Measurements from ENCODE around the gene TSPAN4. TPM values are rescaled to one million over a fixed set of nuclear protein-coding genes. Genes with fewer than 3 reads are reported as not detected.

Gene TSPAN4
- total and polyA plus RNA-seq, 2 of the 13 experiments (the other 11 are each of a cell fraction or from before 2014, with no cell fraction given), result 31.7 to 68.3 TPM

DNA sequence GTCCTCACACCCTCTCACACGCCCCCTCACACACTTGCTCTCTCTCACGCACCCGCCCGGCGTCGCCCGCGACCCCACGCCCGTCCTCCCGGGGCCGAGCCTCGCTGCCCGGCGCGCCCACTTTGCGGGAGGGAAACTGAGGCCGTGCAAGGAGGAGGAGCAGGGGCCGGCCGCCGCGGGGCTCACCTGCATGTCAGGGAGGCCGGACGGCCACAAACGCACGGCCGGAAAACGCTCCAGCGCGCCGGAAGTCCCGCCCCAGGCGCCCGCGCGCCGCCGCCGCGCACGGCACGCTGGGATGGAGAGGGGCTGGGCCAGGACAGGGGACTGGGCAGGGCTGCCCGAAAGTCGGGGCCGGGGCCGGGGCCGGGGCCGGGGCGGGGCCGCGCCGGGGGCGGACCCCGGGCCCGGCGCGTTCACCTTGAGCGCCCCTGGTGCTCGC is 68.0 kb downstream of the TSPAN4 start, which contains the start of gene CHID1 (continued):
- TF ChIP-seq, protein P1, sequence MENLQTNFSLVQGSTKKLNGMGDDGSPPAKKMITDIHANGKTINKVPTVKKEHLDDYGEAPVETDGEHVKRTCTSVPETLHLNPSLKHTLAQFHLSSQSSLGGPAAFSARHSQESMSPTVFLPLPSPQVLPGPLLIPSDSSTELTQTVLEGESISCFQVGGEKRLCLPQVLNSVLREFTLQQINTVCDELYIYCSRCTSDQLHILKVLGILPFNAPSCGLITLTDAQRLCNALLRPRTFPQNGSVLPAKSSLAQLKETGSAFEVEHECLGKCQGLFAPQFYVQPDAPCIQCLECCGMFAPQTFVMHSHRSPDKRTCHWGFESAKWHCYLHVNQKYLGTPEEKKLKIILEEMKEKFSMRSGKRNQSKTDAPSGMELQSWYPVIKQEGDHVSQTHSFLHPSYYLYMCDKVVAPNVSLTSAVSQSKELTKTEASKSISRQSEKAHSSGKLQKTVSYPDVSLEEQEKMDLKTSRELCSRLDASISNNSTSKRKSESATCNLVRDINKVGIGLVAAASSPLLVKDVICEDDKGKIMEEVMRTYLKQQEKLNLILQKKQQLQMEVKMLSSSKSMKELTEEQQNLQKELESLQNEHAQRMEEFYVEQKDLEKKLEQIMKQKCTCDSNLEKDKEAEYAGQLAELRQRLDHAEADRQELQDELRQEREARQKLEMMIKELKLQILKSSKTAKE (CRISPR knock-in tag; IDR thresholded peaks at IDR 0.05; ENCODE audit: borderline replicate concordance), result peak; percentile 64; the same call in 1 of the 2 replicates
- TF ChIP-seq STAT6 (CRISPR knock-in tag; IDR thresholded peaks at IDR 0.05; ENCODE audit: borderline replicate concordance), result no peak
- TF ChIP-seq E2F2 (CRISPR knock-in tag; IDR thresholded peaks at IDR 0.05; ENCODE audit: borderline replicate concordance), result no peak
- peak; percentile 36; the same call in 1 of the 2 replicates for TF ChIP-seq THRA (CRISPR knock-in tag; IDR thresholded peaks at IDR 0.05; ENCODE audit: borderline replicate concordance)
- TF ChIP-seq HNRNPUL1 (IDR thresholded peaks at IDR 0.05; ENCODE audit: low read depth, low read length), result no peak
- no peak for TF ChIP-seq SAFB2 (CRISPR knock-in tag; IDR thresholded peaks at IDR 0.05; ENCODE audit: borderline replicate concordance, low read depth)
- TF ChIP-seq SOX6 (IDR thresholded peaks at IDR 0.05), result no peak
- no peak for TF ChIP-seq SOX6 (CRISPR knock-in tag; IDR thresholded peaks at IDR 0.05)
- TF ChIP-seq MIXL1 (CRISPR knock-in tag; IDR thresholded peaks at IDR 0.05), result no peak
- TF ChIP-seq, protein P2, sequence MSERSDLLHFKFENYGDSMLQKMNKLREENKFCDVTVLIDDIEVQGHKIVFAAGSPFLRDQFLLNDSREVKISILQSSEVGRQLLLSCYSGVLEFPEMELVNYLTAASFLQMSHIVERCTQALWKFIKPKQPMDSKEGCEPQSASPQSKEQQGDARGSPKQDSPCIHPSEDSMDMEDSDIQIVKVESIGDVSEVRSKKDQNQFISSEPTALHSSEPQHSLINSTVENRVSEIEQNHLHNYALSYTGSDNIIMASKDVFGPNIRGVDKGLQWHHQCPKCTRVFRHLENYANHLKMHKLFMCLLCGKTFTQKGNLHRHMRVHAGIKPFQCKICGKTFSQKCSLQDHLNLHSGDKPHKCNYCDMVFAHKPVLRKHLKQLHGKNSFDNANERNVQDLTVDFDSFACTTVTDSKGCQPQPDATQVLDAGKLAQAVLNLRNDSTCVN (CRISPR knock-in tag; IDR thresholded peaks at IDR 0.05; ENCODE audit: borderline replicate concordance), result no peak
- no peak for TF ChIP-seq HES4 (CRISPR knock-in tag; IDR thresholded peaks at IDR 0.05; ENCODE audit: borderline replicate concordance)
- TF ChIP-seq AKAP8 (CRISPR knock-in tag; IDR thresholded peaks at IDR 0.05), result peak; percentile 96
- TF ChIP-seq, protein P3, sequence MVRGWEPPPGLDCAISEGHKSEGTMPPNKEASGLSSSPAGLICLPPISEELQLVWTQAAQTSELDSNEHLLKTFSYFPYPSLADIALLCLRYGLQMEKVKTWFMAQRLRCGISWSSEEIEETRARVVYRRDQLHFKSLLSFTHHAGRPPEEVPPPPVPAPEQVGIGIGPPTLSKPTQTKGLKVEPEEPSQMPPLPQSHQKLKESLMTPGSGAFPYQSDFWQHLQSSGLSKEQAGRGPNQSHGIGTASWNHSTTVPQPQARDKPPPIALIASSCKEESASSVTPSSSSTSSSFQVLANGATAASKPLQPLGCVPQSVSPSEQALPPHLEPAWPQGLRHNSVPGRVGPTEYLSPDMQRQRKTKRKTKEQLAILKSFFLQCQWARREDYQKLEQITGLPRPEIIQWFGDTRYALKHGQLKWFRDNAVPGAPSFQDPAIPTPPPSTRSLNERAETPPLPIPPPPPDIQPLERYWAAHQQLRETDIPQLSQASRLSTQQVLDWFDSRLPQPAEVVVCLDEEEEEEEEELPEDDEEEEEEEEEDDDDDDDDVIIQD (CRISPR knock-in tag; IDR thresholded peaks at IDR 0.05; ENCODE audit: low read depth), result no peak
- no peak for TF ChIP-seq ZNF350 (CRISPR knock-in tag; IDR thresholded peaks at IDR 0.05; ENCODE audit: borderline replicate concordance, low read depth)
- no peak for TF ChIP-seq ZNF546 (CRISPR knock-in tag; conservative IDR thresholded peaks at IDR 0.05)
- TF ChIP-seq ONECUT2 (CRISPR knock-in tag; IDR thresholded peaks at IDR 0.05), result no peak
- TF ChIP-seq ZNF296 (CRISPR knock-in tag; conservative IDR thresholded peaks at IDR 0.05), result no peak; the same call in 1 of the 2 replicates
- no peak for TF ChIP-seq ZNF552 (CRISPR knock-in tag; IDR thresholded peaks at IDR 0.05; ENCODE audit: borderline replicate concordance)
- peak; percentile 66 for TF ChIP-seq TBX2 (CRISPR knock-in tag; IDR thresholded peaks at IDR 0.05; ENCODE audit: borderline replicate concordance)
